Effector CD4-positive, alpha-beta T cell (primary cell): ENCODE data around the gene NHLRC4.
"Not testable (repeated sequence)": the region's sequence is repeated elsewhere in the genome, so short reads cannot be mapped to it uniquely, and the experiment has no call there.

Experiments used
- DNase-seq: peaks from one replicate; pipeline ENCODE4 v3.0.0-alpha.2; 2020

Gene NHLRC4

GRCh38 chr16:586047-586644 lies 19.3 kb downstream of the NHLRC4 start:
- no peak for DNase-seq

GRCh38 chr16:586645-587590 lies 20.1 kb downstream of the NHLRC4 start:
- DNase-seq: no peak

- DNase-seq: peak; percentile 57
These were observed 21.8 kb downstream of the NHLRC4 start for GRCh38 chr16:588639-588888.

- peak; percentile 98 for DNase-seq
These were observed 22.3 kb downstream of the NHLRC4 start for GRCh38 chr16:588889-589657.

GRCh38 chr16:589658-590187 lies 22.9 kb downstream of the NHLRC4 start, which contains the start of gene RAB40C:
Gene RAB40C (plus strand): TSS chr16:590066. CDS start chr16:590292, 226 bp downstream.
- DNase-seq: peak; percentile 98

GRCh38 chr16:590188-590814 lies 23.5 kb downstream of the NHLRC4 start:
- no peak for DNase-seq

- DNase-seq: no peak
These were observed 24.0 kb downstream of the NHLRC4 start for GRCh38 chr16:590815-591200.

GRCh38 chr16:591231-591630 lies 24.4 kb downstream of the NHLRC4 start:
- no peak for DNase-seq

- DNase-seq: no peak
These were observed 25.2 kb downstream of the NHLRC4 start for GRCh38 chr16:591892-592517.

- no peak for DNase-seq
These were observed 25.9 kb downstream of the NHLRC4 start for GRCh38 chr16:592518-593306.

- DNase-seq: no peak
These were observed 26.6 kb downstream of the NHLRC4 start for GRCh38 chr16:593406-593805.

GRCh38 chr16:593807-594206 lies 27.0 kb downstream of the NHLRC4 start:
- DNase-seq: no peak

- no peak for DNase-seq
These were observed 28.3 kb downstream of the NHLRC4 start for GRCh38 chr16:595094-595528.

GRCh38 chr16:595942-596735 lies 29.3 kb downstream of the NHLRC4 start:
- DNase-seq: no peak

- no peak for DNase-seq
These were observed 29.9 kb downstream of the NHLRC4 start for GRCh38 chr16:596736-597060.

GRCh38 chr16:597655-598054 lies 30.9 kb downstream of the NHLRC4 start:
- DNase-seq: not testable (repeated sequence)

- no peak for DNase-seq
These were observed 32.3 kb downstream of the NHLRC4 start for GRCh38 chr16:598823-599739.

GRCh38 chr16:600781-601180 lies 34.0 kb downstream of the NHLRC4 start:
- no peak for DNase-seq

- DNase-seq: no peak
These were observed 37.1 kb downstream of the NHLRC4 start for GRCh38 chr16:603933-604332.
